ENCODE measurements around the gene OR7G2.

OR7G2 gene

DNA sequence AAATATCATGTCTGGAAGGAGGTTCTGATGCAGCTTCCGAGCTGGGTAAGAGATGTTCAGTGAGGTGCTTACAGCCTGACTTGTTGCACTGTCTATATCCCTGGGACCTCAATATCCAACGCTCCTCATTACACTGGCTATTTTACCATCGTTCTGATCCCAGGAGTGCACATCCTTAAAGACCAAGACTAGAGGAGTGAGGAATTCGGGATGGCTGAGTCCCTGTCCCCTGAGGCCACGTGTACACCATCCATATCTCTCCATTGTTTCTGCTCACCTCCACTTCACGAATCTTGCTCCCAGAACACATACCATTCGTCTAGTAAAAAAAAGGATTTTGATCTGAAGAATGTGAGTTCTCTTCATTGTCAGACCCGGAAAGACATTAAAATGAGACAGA lies at the start of gene OR7G2:
TSS of gene OR7G2 (minus strand) at position 101 of the 400 bp plus-strand sequence. CDS start 4,232 bp downstream, outside the sequence.
- no peak for DNase-seq

DNA sequence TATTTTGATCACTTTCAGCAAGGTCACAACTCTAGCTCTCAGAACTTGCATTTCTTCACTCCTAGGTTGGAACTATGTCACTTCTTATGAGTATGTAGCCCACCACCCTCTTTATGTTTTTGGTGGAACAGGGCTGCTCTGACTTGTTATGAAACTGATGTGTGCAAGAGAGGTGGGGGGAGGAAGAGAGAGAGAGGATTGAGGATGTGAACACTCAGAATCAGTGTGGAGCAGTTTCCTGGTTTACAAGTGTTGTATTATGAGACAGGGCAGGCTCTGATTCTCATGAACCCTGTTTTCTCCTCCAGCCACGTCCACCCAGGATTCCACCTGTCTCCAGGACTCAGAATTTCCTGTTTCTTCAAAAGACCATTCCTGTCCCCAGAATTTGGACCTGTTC lies 49.0 kb upstream of the OR7G2 start:
- DNase-seq = no peak

DNA sequence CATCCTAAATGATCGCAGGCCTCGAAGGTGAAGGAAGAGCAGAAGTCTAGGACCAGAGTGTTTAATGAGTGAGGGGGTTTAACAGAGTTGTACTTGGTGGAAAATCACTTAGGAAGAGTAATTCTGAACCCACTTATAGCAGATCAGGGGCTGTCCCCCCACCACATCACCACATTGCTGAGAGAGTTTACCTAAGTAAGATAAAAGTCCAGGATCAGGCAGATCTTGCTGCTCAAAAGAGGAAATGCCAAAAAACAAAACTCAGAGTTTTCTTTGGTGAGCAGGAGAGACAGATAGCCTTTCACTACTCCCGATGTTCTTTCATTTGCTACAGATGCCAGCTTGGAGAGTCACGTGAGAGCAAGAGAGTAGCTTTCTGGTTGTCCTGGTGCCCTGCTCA lies 48.3 kb upstream of the OR7G2 start:
- no peak for DNase-seq

DNA sequence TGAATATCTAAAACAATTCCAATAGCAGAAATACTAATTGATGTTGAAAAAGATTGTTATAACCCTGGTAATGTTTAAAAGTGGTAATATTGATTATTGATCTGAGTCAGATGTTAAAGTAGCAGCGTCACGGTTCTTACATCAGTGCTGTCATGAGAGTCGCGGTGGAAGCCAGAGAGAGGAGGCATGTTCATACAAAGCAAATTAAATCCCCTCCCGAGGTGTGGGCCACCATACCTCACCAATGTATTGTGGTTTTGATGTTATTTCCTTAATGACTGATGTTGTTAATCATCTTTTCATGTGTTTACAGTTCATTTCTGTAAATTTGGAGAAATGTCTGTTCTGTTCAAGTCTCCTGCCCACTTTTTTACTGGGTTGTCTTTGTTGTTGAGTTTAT lies 44.1 kb upstream of the OR7G2 start:
- no peak for DNase-seq

DNA sequence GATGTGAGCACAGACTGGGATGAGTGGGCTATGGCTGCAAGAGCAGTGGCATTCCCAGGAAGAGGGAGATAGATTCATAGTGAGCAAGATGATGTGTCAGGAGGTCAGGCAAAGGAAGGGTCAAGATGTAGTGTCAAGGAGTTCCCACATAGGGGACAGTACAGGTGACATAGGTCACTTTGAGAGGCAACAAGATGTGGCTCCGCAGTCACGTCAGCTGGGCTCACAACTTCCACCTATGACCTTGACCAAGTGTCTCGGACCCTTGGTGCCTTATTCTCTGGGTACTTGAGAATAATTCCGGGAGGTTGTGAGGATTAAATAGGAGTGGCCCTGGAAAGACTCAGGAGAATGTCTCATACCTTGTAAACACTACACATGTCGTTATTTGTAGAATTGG lies 43.4 kb upstream of the OR7G2 start:
- DNase-seq = no peak

DNA sequence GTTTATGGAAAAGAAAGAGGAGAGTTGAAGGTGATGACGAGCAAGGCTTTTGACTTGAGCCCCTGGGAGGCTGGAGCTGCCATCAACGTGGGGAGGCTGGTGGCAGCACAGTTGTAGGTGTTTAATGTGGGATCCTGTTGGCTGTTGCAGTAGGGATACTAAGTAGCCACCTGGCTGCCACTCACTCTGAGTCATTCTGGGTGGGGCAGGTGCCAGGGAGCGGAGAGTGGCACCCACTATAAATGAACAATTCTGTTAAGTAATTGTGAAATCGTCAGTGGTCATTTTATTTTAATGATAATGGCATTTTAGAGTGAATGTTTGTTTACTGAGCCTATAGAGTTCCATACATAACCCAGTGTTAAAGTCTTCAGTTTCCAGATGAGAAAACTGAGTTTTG lies 42.7 kb upstream of the OR7G2 start:
- DNase-seq = no peak

DNA sequence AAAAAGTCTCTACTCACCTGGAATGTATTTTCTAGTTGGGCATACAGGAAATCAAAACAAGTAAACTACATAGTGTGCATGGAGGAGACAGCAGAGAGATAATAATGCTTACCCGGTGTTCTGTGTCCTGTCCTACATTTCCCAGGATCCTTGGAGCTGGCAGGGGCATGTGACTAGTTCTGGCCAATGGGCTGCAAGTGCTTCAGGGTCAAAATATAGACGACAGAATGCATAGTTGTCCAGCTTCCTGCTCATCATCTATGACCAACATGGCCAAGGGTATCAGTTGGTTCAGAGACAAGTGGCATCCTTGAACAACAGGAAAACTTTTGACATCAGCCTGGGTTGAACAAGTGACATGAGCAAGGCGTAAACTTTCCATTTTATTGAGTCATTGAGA lies 41.4 kb upstream of the OR7G2 start:
- no peak for DNase-seq

DNA sequence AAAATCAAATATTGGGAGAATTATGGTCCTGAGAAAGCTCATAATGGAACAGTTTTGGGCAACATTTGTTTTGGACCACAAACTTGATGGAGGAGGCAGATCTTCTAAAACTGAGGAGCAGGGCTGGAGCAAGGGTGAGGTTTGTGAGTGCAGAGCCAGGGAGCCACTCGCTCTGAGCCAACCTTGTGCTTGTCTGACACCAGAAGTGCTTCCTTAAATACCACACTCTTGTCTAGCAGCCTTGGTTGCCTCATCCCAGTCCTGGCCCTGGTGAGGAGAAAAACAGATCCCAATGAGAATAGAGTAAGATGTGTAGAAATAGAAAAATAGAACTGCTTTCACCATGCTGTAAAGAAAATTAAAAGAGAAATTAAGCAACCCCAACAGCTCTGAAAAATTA lies 39.6 kb upstream of the OR7G2 start:
- DNase-seq = no peak

DNA sequence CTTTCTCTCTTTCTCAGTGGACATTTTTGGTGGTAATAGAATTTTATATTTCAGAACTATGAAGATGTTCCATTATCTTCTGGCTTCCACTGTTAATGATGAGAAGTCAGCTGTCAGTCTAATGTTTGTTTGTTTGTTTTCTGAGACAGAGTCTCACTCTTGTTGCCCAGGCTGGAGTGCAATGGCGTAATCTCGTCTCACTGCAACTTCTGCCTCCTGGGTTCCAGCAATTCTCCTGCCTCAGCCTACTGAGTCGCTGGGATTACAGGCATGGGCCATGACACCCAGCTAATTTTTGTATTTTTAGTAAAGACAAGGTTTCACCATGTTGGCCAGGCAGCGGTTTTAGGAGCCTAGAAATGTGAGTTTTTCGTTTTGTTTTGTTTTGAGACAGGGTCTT lies 37.6 kb upstream of the OR7G2 start:
- DNase-seq = no peak

DNA sequence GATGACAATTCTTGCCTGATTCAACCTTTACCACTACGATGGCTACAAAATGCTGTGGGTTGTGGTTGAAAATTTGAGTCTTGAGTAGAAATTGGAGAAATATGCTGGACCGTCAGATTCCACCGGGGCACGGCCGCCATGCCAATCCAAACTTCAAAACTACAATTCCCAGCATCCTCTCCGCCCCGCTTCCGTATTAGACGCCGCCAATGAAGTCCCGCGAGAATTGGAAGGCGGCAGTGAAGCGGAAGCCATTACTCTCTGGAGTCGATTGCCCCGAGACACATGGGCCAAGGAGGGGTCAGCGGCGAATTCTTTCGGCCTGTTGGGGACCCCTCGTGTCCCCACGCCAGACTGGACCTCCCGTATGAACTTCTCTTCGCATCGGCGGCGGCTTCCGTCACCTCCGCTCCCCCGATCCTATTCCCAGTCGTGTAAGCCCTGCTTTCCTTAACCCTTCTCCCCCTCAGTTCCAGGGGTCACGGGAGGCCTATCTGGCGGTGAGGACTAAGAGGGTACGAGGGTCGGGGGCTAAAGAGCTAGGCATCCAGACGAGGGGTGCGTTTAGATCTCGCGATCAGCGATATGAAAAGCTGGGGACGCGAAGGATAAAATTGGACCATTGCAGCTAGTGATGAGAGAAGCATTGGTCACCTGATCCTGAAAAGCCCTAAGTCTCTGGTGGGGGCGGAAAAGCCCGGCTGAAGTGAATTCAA lies 33.0 kb upstream of the OR7G2 start, which contains the start of gene ZNF317:
TSS of gene ZNF317 (plus strand) at position 239 of the 716 bp plus-strand sequence. CDS start 15,620 bp downstream, outside the sequence.
- peak; percentile 94 for DNase-seq

DNA sequence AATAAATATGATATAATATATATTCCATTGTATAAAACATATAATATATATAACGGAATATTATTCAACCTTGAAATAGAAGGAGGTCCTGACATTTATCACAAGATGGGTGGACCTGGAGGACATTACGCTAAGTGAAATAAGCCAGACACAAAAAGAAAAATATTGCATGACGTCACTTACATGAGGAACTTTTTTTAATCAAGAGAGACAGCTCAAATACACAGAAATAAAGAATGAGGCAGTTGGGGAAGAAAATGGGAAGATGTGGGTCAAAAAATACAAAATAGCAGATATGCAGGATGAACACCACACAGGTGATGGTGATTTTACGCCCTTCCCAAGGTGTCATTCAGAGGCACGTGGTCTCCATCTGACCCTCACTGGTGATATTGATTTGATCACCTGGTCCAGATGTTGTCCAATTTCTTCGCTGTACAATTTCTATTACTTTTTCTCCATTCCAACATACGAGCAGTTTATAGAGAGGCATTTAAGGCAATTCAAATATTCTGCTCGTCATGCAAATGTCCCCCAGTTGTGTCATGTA lies 32.4 kb upstream of the OR7G2 start:
- DNase-seq = no peak

DNA sequence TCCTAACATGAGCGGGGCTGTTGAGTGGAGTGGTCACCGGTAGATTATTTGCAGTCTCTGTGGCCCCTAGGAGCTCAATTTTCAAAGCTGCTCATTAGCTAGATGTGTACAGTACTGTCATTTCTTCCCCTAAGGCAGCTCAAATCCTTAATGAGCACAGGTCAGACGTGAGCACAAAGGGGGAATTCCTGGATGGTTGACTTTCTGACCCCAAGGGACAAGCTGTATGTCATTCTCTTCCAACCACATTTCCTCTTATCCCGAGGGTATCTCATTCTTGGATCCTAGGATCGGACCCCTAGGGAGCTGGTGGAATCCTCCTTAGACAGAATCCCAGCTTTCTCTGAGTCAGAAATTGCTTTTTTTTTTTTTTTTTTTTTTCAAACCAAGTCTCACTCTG lies 25.1 kb upstream of the OR7G2 start:
- no peak for DNase-seq

DNA sequence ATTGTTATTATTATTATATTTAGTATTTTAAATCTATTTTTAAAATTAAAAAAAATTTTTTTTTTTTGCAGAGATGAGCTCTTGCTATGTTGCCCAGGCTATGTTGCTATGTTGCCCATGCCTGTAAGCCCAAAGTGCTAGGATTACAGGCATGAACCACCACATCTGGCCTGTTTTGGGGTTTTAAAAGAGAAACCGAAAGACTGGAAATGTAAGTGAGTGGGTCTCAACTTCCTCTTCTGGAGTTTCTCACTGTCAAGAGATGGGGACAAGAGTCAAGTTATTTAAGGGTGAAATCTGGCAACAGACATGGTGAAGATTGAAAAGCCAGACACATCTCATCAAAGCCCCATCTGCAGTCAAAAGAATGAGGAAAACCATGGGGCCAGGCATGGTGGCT lies 23.7 kb upstream of the OR7G2 start:
- no peak for DNase-seq

DNA sequence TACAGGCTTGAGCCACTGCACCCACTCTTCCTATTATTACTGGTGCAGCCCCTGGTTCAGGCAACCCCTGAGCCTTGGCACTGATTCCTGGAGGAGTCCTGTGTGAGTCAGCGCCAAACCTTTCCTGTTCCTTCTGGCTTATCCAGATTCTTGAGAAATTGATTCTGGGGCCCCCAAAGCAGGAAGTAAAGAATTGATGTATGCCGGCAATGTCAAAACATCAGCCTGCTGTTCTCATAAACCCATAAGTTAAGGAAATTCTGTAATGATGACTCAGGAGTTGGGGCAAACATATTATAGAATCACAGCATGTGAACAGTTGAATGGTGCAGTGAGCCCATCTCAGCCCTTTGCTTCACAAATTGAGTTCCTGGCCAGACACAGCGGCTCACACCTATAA lies 20.9 kb upstream of the OR7G2 start:
- no peak for DNase-seq

DNA sequence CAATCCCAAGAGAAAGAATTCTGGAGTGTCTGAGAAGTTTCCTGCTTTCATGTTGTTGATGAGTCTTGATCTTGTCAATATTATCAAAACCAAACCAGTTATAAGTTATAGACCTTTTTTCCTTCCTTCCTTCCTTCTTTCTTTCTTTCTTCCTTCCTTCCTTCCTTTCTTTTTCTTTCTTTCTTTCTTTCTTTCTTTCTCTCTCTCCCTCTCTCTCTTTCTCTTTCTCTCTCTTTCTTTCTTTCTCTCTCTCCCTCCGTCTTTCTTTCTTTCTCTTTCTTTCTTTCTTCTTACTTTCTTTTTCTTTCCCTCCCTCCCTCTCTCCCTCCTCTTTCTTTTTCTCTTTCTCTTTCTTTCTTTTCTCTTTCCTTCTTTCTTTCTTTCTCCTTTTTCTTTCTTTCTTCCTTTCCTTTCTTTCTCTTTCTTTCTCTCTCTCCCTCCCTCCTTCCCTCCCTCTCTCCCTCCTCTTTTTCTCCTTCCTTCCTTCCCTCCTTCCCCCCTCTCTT lies 19.7 kb upstream of the OR7G2 start, which contains the start of gene OR7G3:
TSS of gene OR7G3 (minus strand) at position 51 of the 506 bp plus-strand sequence. CDS start at position 51, 0 bp downstream.
- no peak for DNase-seq

DNA sequence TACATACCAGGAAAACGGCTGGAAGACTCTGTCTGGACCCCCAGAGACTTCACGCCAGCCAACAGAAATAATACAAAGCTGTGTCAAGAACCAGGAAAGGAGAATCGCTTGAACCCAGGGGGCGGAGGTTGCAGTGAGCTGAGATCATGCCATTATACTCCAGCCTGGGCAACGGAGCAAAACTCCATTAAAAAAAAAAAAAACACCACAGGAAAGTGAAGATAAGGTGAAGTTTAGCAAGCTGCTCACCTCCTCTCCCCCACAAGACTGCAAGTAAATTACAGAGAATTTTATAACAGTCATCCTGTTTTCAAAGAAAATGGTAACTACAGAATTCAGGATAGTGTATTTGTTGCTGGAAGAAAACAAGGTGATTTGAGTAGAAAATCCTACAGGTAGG lies 9.3 kb upstream of the OR7G2 start:
- DNase-seq = no peak

DNA sequence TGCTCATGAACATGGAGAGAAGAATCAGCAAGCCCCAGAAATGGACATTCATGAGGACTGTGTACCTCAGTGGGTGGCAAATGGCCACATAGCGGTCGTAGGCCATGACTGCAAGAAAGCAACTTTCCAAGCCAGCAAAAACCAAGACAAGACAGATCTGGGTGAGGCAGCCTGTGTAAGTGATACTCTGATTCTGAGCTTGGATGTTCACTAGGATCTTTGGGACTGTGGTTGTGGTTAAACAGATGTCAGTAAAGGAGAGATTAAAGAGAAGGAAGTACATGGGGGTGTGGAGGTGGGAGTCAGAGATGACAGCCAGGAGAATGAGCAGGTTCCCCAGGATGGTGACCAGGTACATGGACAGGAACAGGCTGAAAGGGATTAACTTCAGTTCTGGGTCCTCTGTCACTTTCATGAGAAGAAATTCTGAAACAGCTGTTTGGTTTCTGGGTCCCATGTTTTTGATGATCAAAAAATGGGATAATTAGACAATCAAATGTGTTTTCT lies 8.1 kb upstream of the OR7G2 start, which contains the start of gene OR7G1:
TSS of gene OR7G1 (minus strand) at position 457 of the 507 bp plus-strand sequence. CDS start at position 457, 0 bp downstream.
- DNase-seq = no peak

DNA sequence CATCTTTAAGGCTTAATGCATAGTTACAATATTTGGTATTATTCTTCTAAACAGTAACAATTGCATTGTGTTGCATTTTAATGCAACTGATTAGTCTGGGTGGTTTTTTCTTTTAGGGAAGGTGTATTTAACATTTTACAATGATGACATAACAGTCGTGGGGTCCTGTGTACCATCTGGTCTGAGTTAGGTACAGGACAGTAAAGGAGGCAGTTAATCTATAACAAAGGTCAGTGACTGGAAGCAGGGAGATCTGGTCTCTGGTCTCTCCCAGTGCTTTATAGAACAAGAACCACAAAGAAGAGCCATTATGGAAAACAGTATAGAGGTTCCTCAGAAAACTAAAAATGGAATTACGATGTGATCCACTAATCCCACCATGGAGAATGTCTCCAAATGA lies 2.7 kb upstream of the OR7G2 start:
- DNase-seq = no peak

DNA sequence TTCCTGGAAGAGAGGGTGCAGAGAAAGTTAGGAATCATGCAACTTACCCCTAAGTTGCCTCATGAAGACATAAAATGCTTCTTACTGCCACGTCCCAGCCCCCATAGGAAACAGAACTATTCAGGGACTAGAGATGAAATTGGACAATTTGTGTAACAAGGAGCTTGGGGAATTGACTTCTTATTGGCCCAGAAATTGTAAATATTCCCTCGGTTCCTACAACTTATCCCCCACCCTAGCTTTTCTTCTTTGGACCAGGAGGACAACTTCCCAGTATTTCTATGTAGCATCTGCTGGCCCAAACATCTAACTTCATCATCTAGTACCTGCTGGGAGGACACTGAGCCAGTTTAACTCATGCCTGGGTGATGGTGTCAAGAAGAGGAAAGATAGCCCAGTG lies 20.5 kb downstream of the OR7G2 start, which contains the start of gene OR1M1:
TSS of gene OR1M1 (plus strand) at position 301 of the 400 bp plus-strand sequence. CDS start 6,184 bp downstream, outside the sequence.
- no peak for DNase-seq

DNA sequence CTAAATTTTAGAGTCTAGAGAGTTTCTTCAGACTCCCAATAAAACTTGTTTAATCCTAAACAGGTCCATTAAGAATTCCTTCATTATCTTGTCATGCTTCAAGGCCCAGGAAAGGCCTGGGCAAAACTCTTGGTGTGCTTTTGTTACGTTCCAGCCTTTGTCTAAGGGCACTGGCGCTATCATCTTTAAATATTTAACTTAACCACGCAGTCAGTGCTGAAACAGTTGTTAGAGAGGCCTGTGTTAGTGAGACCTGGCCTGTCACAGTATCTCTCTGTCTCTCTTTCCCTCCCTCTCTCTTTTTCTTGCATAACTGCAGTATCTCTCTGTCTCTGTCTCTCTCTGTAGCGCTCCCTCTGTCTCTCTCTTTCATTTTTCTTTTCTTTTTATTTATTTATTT lies 28.6 kb downstream of the OR7G2 start:
- no peak for DNase-seq

DNA sequence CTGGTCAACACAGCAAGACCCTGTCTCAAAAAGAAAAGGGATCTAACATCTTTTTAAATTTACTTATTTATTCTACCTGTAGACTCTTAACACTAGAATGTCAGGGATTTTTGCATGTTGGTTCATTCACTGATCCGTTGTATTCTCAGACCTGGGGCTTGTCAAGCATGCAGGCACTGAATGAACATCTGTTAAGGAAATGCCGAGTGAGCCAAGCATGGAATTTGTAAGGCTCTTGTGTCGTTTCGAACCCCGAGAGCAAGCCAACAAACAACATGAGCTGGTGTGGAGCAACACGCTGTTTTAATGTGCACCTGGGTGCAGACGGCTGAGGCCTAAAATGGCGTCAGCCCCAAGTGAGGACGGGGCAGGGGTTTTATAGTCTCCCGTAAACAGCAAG lies 30.4 kb downstream of the OR7G2 start:
- DNase-seq = no peak

DNA sequence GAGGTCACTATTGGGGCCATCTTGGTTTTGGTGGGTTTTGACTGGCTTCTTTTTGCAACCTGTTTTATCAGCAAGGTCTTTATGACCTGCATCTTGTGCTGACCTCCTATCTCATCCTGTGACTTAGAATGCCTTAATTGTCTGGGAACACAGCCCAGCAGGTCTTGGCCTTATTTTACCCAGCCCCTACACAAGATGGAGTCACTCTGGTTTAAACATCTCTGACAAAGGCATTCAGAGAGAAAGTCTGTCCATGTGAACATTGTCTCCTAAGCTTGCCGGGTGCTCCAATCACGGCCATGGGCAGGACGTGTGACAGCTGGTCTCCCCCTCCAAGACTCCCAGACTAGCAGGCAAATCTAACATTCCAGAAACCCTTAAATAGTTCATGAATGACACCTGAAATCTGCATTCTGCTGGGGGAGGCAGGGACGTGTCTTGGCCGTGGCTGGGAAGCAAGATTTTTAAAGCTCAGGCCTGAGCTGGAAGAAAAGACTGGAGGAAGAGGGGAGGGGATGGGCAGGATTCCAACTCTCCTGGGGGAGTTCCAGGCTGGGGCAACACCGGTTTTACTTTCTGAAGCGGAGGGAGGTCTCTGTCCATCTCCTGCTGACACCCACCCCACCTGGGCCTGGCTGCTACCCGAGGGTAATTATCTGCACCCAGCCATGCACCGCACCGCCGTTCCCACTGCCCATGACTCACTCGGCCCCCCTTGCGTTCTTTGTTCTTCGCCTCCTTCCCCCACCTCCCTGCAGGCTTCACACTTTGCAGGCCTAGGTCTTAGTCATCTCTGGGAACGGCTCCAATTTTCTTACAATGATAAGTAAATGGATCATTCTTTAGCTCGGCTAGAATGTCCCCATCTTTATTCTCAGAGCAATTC lies 32.0 kb downstream of the OR7G2 start:
- DNase-seq = peak; percentile 46

DNA sequence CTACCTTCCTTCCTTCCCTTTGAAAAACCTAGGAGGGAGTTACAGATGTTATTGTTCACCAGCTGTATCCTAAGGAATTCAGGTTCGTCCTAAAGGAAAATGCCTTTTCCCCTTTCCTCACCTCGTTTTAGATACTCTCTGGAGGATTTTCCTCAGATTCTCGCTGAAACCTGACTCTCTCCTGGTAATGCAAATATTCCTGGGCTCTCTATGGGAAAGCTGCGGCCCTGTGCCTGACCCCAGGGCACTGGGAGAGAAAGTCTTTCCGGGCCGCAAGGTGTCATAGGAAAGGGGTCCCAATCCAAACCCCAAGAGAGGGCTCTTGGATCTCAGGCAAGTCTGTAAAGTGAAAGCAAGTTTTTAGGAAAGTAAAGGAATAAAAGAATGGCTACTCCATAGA lies 33.5 kb downstream of the OR7G2 start:
- no peak for DNase-seq
